GM12875 (cell line): Measurements from ENCODE around the gene NADSYN1.

ENCODE experiments used
- H3K4me3 ChIP-seq: one replicate; pipeline ENCODE4 v1.5.1; 2011; ENCODE audit warnings: low read depth, low read length, control low read depth
- TF ChIP-seq, protein P1 (sequence below): IDR thresholded peaks from 2 replicates; pipeline ENCODE4 v1.5.1; 2011; ENCODE audit warnings: low read depth, mild to moderate bottlenecking, control low read depth, inconsistent platforms, low read length, moderate library complexity, borderline replicate concordance; ENCODE audit not compliant: insufficient read depth

The NADSYN1 gene

DNA sequence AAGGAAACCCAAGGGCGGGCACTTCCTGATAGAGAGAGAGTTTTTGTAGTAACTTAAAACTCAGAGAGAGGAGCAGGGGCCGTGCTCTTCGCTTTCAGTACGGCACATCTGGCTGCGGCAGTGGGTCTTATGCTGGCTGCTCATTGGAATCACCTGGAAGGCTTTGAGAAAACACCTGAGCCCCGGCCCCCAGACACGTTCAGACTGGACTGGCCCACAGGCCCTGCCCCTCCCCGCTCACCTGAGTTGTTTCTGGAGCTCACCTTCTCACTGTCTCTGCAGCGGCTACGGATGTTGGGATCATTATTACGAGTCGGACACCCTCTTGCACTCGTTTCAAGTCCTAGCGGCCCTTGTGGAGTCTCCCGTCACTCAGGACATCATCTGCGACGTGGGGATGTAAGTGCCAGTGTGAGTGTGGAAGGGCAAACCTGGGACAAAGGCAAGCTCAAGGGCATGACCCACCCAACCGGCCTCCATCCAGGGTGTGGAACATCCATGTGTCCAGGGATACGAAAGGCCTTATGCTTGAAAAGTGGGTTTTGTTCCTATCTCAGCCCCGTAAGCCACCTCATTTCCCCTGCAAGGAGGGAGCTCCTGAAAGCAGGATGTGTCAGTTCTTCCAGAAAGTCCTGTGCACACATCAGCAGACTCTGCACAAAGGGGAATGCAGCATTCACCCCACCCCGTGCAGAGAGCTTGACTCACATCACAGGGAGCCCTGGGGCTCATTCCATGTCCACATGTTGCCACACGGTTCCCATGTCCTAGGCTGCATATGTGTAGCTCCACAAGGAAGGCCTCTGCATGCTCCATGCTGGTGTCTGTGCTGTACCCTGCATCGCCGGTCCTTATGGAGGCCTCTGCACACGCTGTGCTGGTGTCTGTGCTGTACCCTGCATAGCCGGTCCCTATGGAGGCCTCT lies 5.4 kb downstream of the NADSYN1 start:
- TF ChIP-seq, protein P1, sequence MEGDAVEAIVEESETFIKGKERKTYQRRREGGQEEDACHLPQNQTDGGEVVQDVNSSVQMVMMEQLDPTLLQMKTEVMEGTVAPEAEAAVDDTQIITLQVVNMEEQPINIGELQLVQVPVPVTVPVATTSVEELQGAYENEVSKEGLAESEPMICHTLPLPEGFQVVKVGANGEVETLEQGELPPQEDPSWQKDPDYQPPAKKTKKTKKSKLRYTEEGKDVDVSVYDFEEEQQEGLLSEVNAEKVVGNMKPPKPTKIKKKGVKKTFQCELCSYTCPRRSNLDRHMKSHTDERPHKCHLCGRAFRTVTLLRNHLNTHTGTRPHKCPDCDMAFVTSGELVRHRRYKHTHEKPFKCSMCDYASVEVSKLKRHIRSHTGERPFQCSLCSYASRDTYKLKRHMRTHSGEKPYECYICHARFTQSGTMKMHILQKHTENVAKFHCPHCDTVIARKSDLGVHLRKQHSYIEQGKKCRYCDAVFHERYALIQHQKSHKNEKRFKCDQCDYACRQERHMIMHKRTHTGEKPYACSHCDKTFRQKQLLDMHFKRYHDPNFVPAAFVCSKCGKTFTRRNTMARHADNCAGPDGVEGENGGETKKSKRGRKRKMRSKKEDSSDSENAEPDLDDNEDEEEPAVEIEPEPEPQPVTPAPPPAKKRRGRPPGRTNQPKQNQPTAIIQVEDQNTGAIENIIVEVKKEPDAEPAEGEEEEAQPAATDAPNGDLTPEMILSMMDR, result no peak
- H3K4me3 ChIP-seq, result no peak overlapping the region

GRCh38 chr11:71459076-71459766 lies 6.2 kb downstream of the NADSYN1 start:
- TF ChIP-seq, protein P1, result no peak

DNA sequence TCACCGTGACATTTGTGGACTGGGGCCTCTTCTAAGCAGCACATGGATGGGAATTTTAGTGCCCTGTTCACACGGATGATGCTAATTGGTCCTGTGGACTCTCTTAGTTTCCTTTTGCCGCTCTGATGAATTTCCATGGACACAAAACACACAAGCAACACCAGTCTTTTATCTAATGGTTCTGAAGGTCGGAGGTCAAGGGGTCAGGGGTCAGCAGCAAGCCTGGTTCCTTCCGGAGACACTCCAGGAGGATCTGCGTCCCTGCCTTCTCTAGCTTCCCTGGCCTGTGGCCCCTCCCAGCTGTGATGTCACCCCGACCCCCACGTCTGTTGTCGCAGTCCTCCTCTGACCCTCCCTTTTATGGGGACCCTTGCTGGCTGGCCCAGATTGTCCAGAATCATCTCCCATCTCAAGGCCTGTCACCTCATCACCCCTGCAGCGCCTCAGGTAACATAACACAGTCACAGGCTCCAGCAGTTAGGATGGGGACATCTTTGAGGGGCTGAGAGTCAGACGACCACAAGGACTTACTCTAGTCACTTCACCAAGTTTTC lies 6.8 kb downstream of the NADSYN1 start:
- no peak overlapping the region for H3K4me3 ChIP-seq
- TF ChIP-seq, protein P1, result no peak

More at GRCh38 chr11:71459076-71459766, 6.2 kb downstream of the NADSYN1 start:
- H3K4me3 ChIP-seq, result no peak overlapping the region

GRCh38 chr11:71461696-71462095 lies 8.7 kb downstream of the NADSYN1 start:
- no peak overlapping the region for H3K4me3 ChIP-seq
- TF ChIP-seq, protein P1, result no peak

GRCh38 chr11:71462726-71463125 lies 9.7 kb downstream of the NADSYN1 start:
- no peak overlapping the region for H3K4me3 ChIP-seq
- TF ChIP-seq, protein P1, result no peak

GRCh38 chr11:71463331-71464211 lies 10.6 kb downstream of the NADSYN1 start:
- no peak overlapping the region for H3K4me3 ChIP-seq
- TF ChIP-seq, protein P1, result no peak
